Measurements from ENCODE around the gene USP37. TPM values are rescaled to one million over a fixed set of nuclear protein-coding genes. Genes with fewer than 3 reads are reported as not detected.

The USP37 gene
- total RNA-seq, 1 experiment from 2014 or later = 31.0 TPM

- H3K27ac ChIP-seq (ENCODE audit: low read depth, low read length, poor library complexity, severe bottlenecking) = peak overlapping the region; percentile 10
- POLR2A ChIA-PET (ENCODE audit: low non-redundant PET) = no interaction called here
- no TSS peak for BruUV-seq (replicated peaks)
- peaks cover 35% of the 10 kb centered on the region for H3K36me3 ChIP-seq (ENCODE audit: insufficient read depth, low read length, poor library complexity, severe bottlenecking)
- H3K27me3 ChIP-seq (replicated peaks; ENCODE audit: insufficient read depth, low read depth, low read length, poor library complexity) = no peaks in the 10 kb centered on the region
- intact Hi-C loops (cut with micrococcal nuclease; ENCODE audit: unreplicated experiment) = no loop called here
- H3K4me3 ChIP-seq (ENCODE audit: low read depth, low read length, poor library complexity, severe bottlenecking) = no peak overlapping the region
- CTCF ChIA-PET = no interaction called here
- no peaks in the 10 kb centered on the region for H3K9me3 ChIP-seq (ENCODE audit: low read depth, low read length, poor library complexity, severe bottlenecking)
- DNase-seq (ENCODE audit: low spot score) = no peak
- peaks cover 42% of the 10 kb centered on the region for H3K4me1 ChIP-seq (ENCODE audit: insufficient read depth, low read length, poor library complexity, severe bottlenecking)
- TF ChIP-seq EZH2 (IDR thresholded peaks at IDR 0.05; ENCODE audit: borderline replicate concordance, low read depth, low read length, poor library complexity, severe bottlenecking) (no peak), CTCF (conservative IDR thresholded peaks at IDR 0.05; ENCODE audit: low read depth, low read length) (no peak)
These were observed 165.2 kb downstream of the USP37 start for GRCh38 chr2:218402911-218403411.

GRCh38 chr2:218402491-218402901 lies 165.7 kb downstream of the USP37 start:
- H3K4me3 ChIP-seq (ENCODE audit: low read depth, low read length, poor library complexity, severe bottlenecking) = no peak overlapping the region
- H3K36me3 ChIP-seq (ENCODE audit: insufficient read depth, low read length, poor library complexity, severe bottlenecking) = peaks cover 35% of the 10 kb centered on the region
- intact Hi-C loops (cut with micrococcal nuclease; ENCODE audit: unreplicated experiment) = no loop called here
- H3K27me3 ChIP-seq (replicated peaks; ENCODE audit: insufficient read depth, low read depth, low read length, poor library complexity) = no peaks in the 10 kb centered on the region
- ChIA-PET POLR2A (ENCODE audit: low non-redundant PET) (no interaction called here), CTCF (no interaction called here)
- no peaks in the 10 kb centered on the region for H3K9me3 ChIP-seq (ENCODE audit: low read depth, low read length, poor library complexity, severe bottlenecking)
- TF ChIP-seq EZH2 (IDR thresholded peaks at IDR 0.05; ENCODE audit: borderline replicate concordance, low read depth, low read length, poor library complexity, severe bottlenecking) (no peak), CTCF (conservative IDR thresholded peaks at IDR 0.05; ENCODE audit: low read depth, low read length) (no peak)
- BruUV-seq (replicated peaks) = no TSS peak
- H3K27ac ChIP-seq (ENCODE audit: low read depth, low read length, poor library complexity, severe bottlenecking) = no peak overlapping the region
- no peak for DNase-seq (ENCODE audit: low spot score)
- peaks cover 47% of the 10 kb centered on the region for H3K4me1 ChIP-seq (ENCODE audit: insufficient read depth, low read length, poor library complexity, severe bottlenecking)

GRCh38 chr2:218401890-218402289 lies 166.3 kb downstream of the USP37 start:
- POLR2A ChIA-PET (ENCODE audit: low non-redundant PET) = no interaction called here

More at GRCh38 chr2:218401890-218402289, 166.3 kb downstream of the USP37 start:
- H3K36me3 ChIP-seq (ENCODE audit: insufficient read depth, low read length, poor library complexity, severe bottlenecking) = peaks cover 35% of the 10 kb centered on the region
- no TSS peak for BruUV-seq (replicated peaks)
- peak overlapping the region; percentile 97 for H3K4me3 ChIP-seq (ENCODE audit: low read depth, low read length, poor library complexity, severe bottlenecking)
- CTCF ChIA-PET = no interaction called here
- no peaks in the 10 kb centered on the region for H3K27me3 ChIP-seq (replicated peaks; ENCODE audit: insufficient read depth, low read depth, low read length, poor library complexity)
- H3K4me1 ChIP-seq (ENCODE audit: insufficient read depth, low read length, poor library complexity, severe bottlenecking) = peaks cover 48% of the 10 kb centered on the region
- no peak for DNase-seq (ENCODE audit: low spot score)
- peak overlapping the region; percentile 91 for H3K27ac ChIP-seq (ENCODE audit: low read depth, low read length, poor library complexity, severe bottlenecking)
- no peaks in the 10 kb centered on the region for H3K9me3 ChIP-seq (ENCODE audit: low read depth, low read length, poor library complexity, severe bottlenecking)
- TF ChIP-seq EZH2 (IDR thresholded peaks at IDR 0.05; ENCODE audit: borderline replicate concordance, low read depth, low read length, poor library complexity, severe bottlenecking) = no peak
- TF ChIP-seq CTCF (conservative IDR thresholded peaks at IDR 0.05; ENCODE audit: low read depth, low read length) = no peak
- intact Hi-C loops (cut with micrococcal nuclease; ENCODE audit: unreplicated experiment) = no loop called here

All from A673 (cell line).